GM23338 (cell line): ENCODE data around the gene RHEX. TPM values are rescaled to one million over a fixed set of nuclear protein-coding genes. Genes with fewer than 3 reads are reported as not detected.
A peak's percentile ranks its signal among the peaks of the same experiment; 100 is the strongest.

Source experiments
- ATAC-seq: fragments of 200-7000 bp; cut with Tn5 transposase; 3 replicates; pipeline ENCODE4 v1.9.1; 2020
- DNase-seq: peaks from one replicate; pipeline ENCODE4 v3.0.0-alpha.2; 2015; ENCODE audit warnings: low spot score
- H2AFZ ChIP-seq: fragments of 200-600 bp; sonication (generic); 2 replicates; pipeline ENCODE4 v1.8.0; 2016; ENCODE audit warnings: antibody characterized with exemption, mild to moderate bottlenecking, moderate library complexity
- H3F3A ChIP-seq: fragments of 200-600 bp; sonication (generic); replicated peaks from 2 replicates; pipeline ENCODE4 v1.8.0; 2017; ENCODE audit warnings: antibody characterized with exemption, mixed run types, low read depth
- H3K27ac ChIP-seq: fragments of 200-600 bp; sonication (generic); 2 replicates; pipeline ENCODE4 v1.6.1; 2016; ENCODE audit warnings: low read depth
- H3K27me3 ChIP-seq: fragments of 200-600 bp; sonication (generic); 2 replicates; pipeline ENCODE4 v1.8.0; 2016; ENCODE audit warnings: mild to moderate bottlenecking, mixed run types, moderate library complexity; ENCODE audit not compliant: insufficient read depth
- H3K36me3 ChIP-seq: fragments of 200-600 bp; sonication (generic); 2 replicates; pipeline ENCODE4 v1.8.0; 2016; ENCODE audit warnings: mild to moderate bottlenecking; ENCODE audit not compliant: insufficient read depth
- H3K4me1 ChIP-seq: fragments of 200-600 bp; sonication (generic); 2 replicates; pipeline ENCODE4 v1.8.0; 2016; ENCODE audit warnings: mild to moderate bottlenecking, moderate library complexity; ENCODE audit not compliant: insufficient read depth
- H3K4me2 ChIP-seq: fragments of 200-600 bp; sonication (generic); 2 replicates; pipeline ENCODE4 v1.7.1; 2017; ENCODE audit warnings: mixed run types
- H3K4me3 ChIP-seq: fragments of 200-600 bp; sonication (generic); 2 replicates; pipeline ENCODE4 v1.6.1; 2016; ENCODE audit warnings: mixed run types
- H3K79me2 ChIP-seq: fragments of 200-600 bp; sonication (generic); replicated peaks from 2 replicates; pipeline ENCODE4 v1.8.0; 2017; ENCODE audit warnings: mild to moderate bottlenecking; ENCODE audit not compliant: insufficient read depth
- H3K9me2 ChIP-seq: fragments of 200-600 bp; sonication (generic); 2 replicates; pipeline ENCODE4 v1.8.0; 2017; ENCODE audit not compliant: insufficient read depth
- H4K20me1 ChIP-seq: fragments of 200-600 bp; sonication (generic); replicated peaks from 2 replicates; pipeline ENCODE4 v1.8.0; 2017; ENCODE audit warnings: mild to moderate bottlenecking; ENCODE audit not compliant: insufficient read depth
- H3K27ac Mint-ChIP-seq: 2 replicates; pipeline ENCODE4 v1.8.0; 2020; ENCODE audit warnings: inconsistent platforms, mild to moderate bottlenecking, moderate library complexity, mixed read lengths
- H3K27me3 Mint-ChIP-seq: 3 replicates; pipeline ENCODE4 v1.8.0; 2022; ENCODE audit warnings: low read depth, mild to moderate bottlenecking, moderate library complexity, mixed read lengths, inconsistent platforms; ENCODE audit not compliant: insufficient read depth, poor library complexity
- H3K36me3 Mint-ChIP-seq: 3 replicates; pipeline ENCODE4 v1.8.0; 2021; ENCODE audit warnings: low read depth, mild to moderate bottlenecking, inconsistent platforms, moderate library complexity, mixed read lengths
- H3K4me1 Mint-ChIP-seq: 3 replicates; pipeline ENCODE4 v1.8.0; 2020; ENCODE audit warnings: mild to moderate bottlenecking, inconsistent platforms, mixed read lengths
- H3K4me3 Mint-ChIP-seq: 3 replicates; pipeline ENCODE4 v1.8.0; 2021; ENCODE audit warnings: moderate library complexity, mild to moderate bottlenecking, inconsistent platforms, mixed read lengths
- H3K9me3 Mint-ChIP-seq: 3 replicates; pipeline ENCODE4 v1.8.0; 2020; ENCODE audit warnings: moderate library complexity, mild to moderate bottlenecking, inconsistent platforms, mixed read lengths
- CREB1 ChIP-seq: fragments of 250-450 bp; sonication (Bioruptor Pico); IDR thresholded peaks from 2 replicates; pipeline ENCODE4 v1.5.0; 2020; ENCODE audit warnings: low read depth, mild to moderate bottlenecking, moderate library complexity
- CTCF ChIP-seq, 2 experiments: fragments of 200-600 bp in 1 of 2; sonication (generic) in 1 of 2; conservative IDR thresholded peaks; 2 replicates each; pipeline versions ENCODE4 v1.5.1 to v1.6.1; 2016 to 2017; ENCODE audit warnings: antibody characterized with exemption in 2 of 2, low read depth in 2 of 2, mild to moderate bottlenecking in 2 of 2, moderate library complexity in 1 of 2
- ETS1 ChIP-seq: IDR thresholded peaks from 2 replicates; pipeline ENCODE4 v1.6.1; 2016; ENCODE audit warnings: antibody characterized with exemption
- EZH2 ChIP-seq: fragments of 200-600 bp; sonication (generic); IDR thresholded peaks from one replicate; pipeline ENCODE4 v1.8.0; 2017; ENCODE audit warnings: antibody characterized with exemption, mild to moderate bottlenecking, low read depth; ENCODE audit not compliant: unreplicated experiment
- EZH2phosphoT487 ChIP-seq: fragments of 200-600 bp; sonication (generic); IDR thresholded peaks from one replicate; pipeline ENCODE4 v1.8.1; 2018; ENCODE audit warnings: antibody characterized with exemption; ENCODE audit not compliant: unreplicated experiment
- JUNB ChIP-seq: IDR thresholded peaks from one replicate; pipeline ENCODE4 v1.6.1; 2016; ENCODE audit warnings: antibody characterized with exemption; ENCODE audit not compliant: unreplicated experiment
- NANOG ChIP-seq: IDR thresholded peaks from 2 replicates; pipeline ENCODE4 v1.6.1; 2016; ENCODE audit warnings: antibody characterized with exemption, borderline replicate concordance
- POLR2AphosphoS5 ChIP-seq: IDR thresholded peaks from 2 replicates; pipeline ENCODE4 v1.6.1; 2016; ENCODE audit warnings: antibody characterized with exemption, low read depth
- STAT1 ChIP-seq: IDR thresholded peaks from one replicate; pipeline ENCODE4 v1.6.1; 2016; ENCODE audit warnings: antibody characterized with exemption; ENCODE audit not compliant: unreplicated experiment
- ZNF114 ChIP-seq: fragments of 250-450 bp; sonication (Bioruptor Pico); IDR thresholded peaks from 2 replicates; pipeline ENCODE4 v1.5.0; 2020; ENCODE audit warnings: mild to moderate bottlenecking, moderate library complexity
- ZNF331 ChIP-seq: fragments of 250-450 bp; sonication (Bioruptor Pico); IDR thresholded peaks from 2 replicates; pipeline ENCODE4 v1.5.0; 2020; ENCODE audit warnings: low read depth, mild to moderate bottlenecking, moderate library complexity
- polyA plus RNA-seq: library from polyadenylated mRNA; unstranded; fragments of >200 nt; fragmentation: Nextera tagmentation; extraction: Ambion mirVana; gene quantifications from 2 replicates; pipeline ENCODE4 v1.2.1, GENCODE V29; 2016
- total RNA-seq: library from RNA; depleted of rRNA; stranded (reverse); fragments of >200 nt; shearing (Covaris generic); gene quantifications from 2 replicates; pipeline ENCODE4 v1.2.3, GENCODE V29; 2014
- TF ChIP-seq, protein P1 (sequence below): fragments of 250-450 bp; sonication (Bioruptor Pico); IDR thresholded peaks from 2 replicates; pipeline ENCODE4 v1.5.0; 2020; ENCODE audit warnings: mild to moderate bottlenecking, moderate library complexity
- TF ChIP-seq, protein P2 (sequence below): IDR thresholded peaks from one replicate; pipeline ENCODE4 v1.6.1; 2018; ENCODE audit warnings: antibody characterized with exemption; ENCODE audit not compliant: unreplicated experiment

The RHEX gene
- total and polyA plus RNA-seq, 2 experiments from 2014 or later: not detected

DNA sequence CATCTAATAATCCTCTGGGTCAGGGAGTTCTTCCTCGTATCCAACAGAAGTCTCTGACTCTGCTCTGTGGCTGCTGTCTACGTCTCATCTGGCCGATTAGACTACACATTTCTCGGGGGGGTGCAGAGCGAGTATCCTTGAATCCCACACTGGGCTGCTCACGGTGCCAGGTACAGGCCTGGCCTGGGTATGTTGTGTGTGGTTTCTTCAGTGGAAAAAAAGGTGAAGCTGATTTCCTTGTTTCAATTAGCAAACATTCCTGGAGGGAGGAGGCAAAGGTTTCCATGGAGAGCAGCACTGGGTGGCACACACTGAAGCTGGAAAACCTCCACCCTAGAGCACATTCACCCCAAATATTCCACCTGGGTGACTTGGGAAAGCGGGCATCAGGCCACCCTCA, 47.7 kb upstream of the RHEX start:
- H3K27me3 Mint-ChIP-seq: peaks cover 18% of the 10 kb centered on the region
- ATAC-seq (no peak), DNase-seq (no peak)
- H3K4me1 Mint-ChIP-seq: peaks cover 4% of the 10 kb centered on the region; the same call in 1 of the 3 replicates
- H3F3A ChIP-seq: no peaks in the 10 kb centered on the region
- no peaks in the 10 kb centered on the region for H3K4me1 ChIP-seq
- H3K27ac Mint-ChIP-seq: no peak overlapping the region
- no peaks in the 10 kb centered on the region for H3K9me2 ChIP-seq
- H3K4me3 Mint-ChIP-seq: no peak overlapping the region
- no peaks in the 10 kb centered on the region for H3K36me3 Mint-ChIP-seq
- H2AFZ ChIP-seq: peak overlapping the region; percentile 14; the same call in 1 of the 2 replicates
- no peaks in the 10 kb centered on the region for H3K27me3 ChIP-seq
- no peaks in the 10 kb centered on the region for H3K79me2 ChIP-seq
- no peak overlapping the region for H3K4me2 ChIP-seq
- TF ChIP-seq POLR2AphosphoS5 (no peak), ETS1 (no peak), EZH2 (no peak), EZH2phosphoT487 (no peak), JUNB (no peak), NANOG (no peak), ZNF114 (no peak), CTCF (conservative IDR thresholded peaks at IDR 0.05; ENCODE audit: low read depth in 2 of 2) (no peak), ZNF331 (CRISPR knock-in tag) (no peak), CREB1 (no peak), STAT1 (no peak)
- TF ChIP-seq, protein P1, sequence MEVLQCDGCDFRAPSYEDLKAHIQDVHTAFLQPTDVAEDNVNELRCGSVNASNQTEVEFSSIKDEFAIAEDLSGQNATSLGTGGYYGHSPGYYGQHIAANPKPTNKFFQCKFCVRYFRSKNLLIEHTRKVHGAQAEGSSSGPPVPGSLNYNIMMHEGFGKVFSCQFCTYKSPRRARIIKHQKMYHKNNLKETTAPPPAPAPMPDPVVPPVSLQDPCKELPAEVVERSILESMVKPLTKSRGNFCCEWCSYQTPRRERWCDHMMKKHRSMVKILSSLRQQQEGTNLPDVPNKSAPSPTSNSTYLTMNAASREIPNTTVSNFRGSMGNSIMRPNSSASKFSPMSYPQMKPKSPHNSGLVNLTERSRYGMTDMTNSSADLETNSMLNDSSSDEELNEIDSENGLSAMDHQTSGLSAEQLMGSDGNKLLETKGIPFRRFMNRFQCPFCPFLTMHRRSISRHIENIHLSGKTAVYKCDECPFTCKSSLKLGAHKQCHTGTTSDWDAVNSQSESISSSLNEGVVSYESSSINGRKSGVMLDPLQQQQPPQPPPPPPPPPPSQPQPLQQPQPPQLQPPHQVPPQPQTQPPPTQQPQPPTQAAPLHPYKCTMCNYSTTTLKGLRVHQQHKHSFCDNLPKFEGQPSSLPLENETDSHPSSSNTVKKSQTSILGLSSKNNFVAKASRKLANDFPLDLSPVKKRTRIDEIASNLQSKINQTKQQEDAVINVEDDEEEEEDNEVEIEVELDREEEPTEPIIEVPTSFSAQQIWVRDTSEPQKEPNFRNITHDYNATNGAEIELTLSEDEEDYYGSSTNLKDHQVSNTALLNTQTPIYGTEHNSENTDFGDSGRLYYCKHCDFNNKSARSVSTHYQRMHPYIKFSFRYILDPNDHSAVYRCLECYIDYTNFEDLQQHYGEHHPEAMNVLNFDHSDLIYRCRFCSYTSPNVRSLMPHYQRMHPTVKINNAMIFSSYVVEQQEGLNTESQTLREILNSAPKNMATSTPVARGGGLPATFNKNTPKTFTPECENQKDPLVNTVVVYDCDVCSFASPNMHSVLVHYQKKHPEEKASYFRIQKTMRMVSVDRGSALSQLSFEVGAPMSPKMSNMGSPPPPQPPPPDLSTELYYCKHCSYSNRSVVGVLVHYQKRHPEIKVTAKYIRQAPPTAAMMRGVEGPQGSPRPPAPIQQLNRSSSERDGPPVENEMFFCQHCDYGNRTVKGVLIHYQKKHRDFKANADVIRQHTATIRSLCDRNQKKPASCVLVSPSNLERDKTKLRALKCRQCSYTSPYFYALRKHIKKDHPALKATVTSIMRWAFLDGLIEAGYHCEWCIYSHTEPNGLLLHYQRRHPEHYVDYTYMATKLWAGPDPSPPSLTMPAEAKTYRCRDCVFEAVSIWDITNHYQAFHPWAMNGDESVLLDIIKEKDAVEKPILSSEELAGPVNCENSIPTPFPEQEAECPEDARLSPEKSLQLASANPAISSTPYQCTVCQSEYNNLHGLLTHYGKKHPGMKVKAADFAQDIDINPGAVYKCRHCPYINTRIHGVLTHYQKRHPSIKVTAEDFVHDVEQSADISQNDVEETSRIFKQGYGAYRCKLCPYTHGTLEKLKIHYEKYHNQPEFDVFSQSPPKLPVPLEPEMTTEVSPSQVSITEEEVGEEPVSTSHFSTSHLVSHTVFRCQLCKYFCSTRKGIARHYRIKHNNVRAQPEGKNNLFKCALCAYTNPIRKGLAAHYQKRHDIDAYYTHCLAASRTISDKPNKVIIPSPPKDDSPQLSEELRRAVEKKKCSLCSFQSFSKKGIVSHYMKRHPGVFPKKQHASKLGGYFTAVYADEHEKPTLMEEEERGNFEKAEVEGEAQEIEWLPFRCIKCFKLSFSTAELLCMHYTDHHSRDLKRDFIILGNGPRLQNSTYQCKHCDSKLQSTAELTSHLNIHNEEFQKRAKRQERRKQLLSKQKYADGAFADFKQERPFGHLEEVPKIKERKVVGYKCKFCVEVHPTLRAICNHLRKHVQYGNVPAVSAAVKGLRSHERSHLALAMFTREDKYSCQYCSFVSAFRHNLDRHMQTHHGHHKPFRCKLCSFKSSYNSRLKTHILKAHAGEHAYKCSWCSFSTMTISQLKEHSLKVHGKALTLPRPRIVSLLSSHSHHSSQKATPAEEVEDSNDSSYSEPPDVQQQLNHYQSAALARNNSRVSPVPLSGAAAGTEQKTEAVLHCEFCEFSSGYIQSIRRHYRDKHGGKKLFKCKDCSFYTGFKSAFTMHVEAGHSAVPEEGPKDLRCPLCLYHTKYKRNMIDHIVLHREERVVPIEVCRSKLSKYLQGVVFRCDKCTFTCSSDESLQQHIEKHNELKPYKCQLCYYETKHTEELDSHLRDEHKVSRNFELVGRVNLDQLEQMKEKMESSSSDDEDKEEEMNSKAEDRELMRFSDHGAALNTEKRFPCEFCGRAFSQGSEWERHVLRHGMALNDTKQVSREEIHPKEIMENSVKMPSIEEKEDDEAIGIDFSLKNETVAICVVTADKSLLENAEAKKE (CRISPR knock-in tag): no peak
- TF ChIP-seq, protein P2, sequence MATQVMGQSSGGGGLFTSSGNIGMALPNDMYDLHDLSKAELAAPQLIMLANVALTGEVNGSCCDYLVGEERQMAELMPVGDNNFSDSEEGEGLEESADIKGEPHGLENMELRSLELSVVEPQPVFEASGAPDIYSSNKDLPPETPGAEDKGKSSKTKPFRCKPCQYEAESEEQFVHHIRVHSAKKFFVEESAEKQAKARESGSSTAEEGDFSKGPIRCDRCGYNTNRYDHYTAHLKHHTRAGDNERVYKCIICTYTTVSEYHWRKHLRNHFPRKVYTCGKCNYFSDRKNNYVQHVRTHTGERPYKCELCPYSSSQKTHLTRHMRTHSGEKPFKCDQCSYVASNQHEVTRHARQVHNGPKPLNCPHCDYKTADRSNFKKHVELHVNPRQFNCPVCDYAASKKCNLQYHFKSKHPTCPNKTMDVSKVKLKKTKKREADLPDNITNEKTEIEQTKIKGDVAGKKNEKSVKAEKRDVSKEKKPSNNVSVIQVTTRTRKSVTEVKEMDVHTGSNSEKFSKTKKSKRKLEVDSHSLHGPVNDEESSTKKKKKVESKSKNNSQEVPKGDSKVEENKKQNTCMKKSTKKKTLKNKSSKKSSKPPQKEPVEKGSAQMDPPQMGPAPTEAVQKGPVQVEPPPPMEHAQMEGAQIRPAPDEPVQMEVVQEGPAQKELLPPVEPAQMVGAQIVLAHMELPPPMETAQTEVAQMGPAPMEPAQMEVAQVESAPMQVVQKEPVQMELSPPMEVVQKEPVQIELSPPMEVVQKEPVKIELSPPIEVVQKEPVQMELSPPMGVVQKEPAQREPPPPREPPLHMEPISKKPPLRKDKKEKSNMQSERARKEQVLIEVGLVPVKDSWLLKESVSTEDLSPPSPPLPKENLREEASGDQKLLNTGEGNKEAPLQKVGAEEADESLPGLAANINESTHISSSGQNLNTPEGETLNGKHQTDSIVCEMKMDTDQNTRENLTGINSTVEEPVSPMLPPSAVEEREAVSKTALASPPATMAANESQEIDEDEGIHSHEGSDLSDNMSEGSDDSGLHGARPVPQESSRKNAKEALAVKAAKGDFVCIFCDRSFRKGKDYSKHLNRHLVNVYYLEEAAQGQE: no peak
- H4K20me1 ChIP-seq: no peaks in the 10 kb centered on the region
- H3K36me3 ChIP-seq: no peaks in the 10 kb centered on the region
- H3K27ac ChIP-seq: no peak overlapping the region
- H3K9me3 Mint-ChIP-seq: no peaks in the 10 kb centered on the region
- no peak overlapping the region for H3K4me3 ChIP-seq
